SK-N-SH (cell line): Measurements from ENCODE around the gene ABLIM2. TPM values are rescaled to one million over a fixed set of nuclear protein-coding genes. Genes with fewer than 3 reads are reported as not detected.
A peak's percentile ranks its signal among the peaks of the same experiment; 100 is the strongest.

ENCODE experiments used
- CTCF ChIA-PET: fragments of 300-600, 350-600 bp; formaldehyde crosslinking; extraction: SDS; loops from one replicate; lab custom pipeline; 2021; lab: Yijun Ruan, JAX
- POLR2A ChIA-PET: fragments of 350-600 bp; sonication (Branson Sonifier 250); formaldehyde crosslinking; extraction: SDS; loops from one replicate; lab custom pipeline; 2020; ENCODE audit warnings: antibody characterized with exemption, inconsistent platforms; lab: Yijun Ruan, JAX
- DNase-seq: peaks from one replicate; pipeline ENCODE4 v3.0.0; 2012
- H2AFZ ChIP-seq: fragments of 200-600 bp; sonication (generic); 2 replicates; pipeline ENCODE4 v1.8.1; 2016; ENCODE audit warnings: antibody characterized with exemption, mild to moderate bottlenecking, low read depth
- H3F3A ChIP-seq: fragments of 200-600 bp; sonication (generic); replicated peaks from 2 replicates; pipeline ENCODE3; 2016; ENCODE audit warnings: antibody characterized with exemption, mild to moderate bottlenecking; ENCODE audit not compliant: insufficient read depth
- H3K27ac ChIP-seq, 2 experiments: fragments of 200-500 bp in 1 of 2; fragments of 200-600 bp in 1 of 2; sonication (Bioruptor generic) in 1 of 2; sonication (generic), shearing (Covaris generic) in 1 of 2; 2 replicates each; pipeline versions ENCODE4 v1.5.1 to v1.6.1; 2014 to 2016; ENCODE audit warnings: low read depth in 2 of 2, inconsistent platforms in 1 of 2, low read length in 1 of 2, mild to moderate bottlenecking in 1 of 2, mixed read lengths in 1 of 2
- H3K27me3 ChIP-seq: fragments of 200-600 bp; sonication (generic), shearing (Covaris generic); 2 replicates; pipeline ENCODE4 v1.6.1; 2016; ENCODE audit warnings: mixed run types; ENCODE audit not compliant: insufficient read depth
- H3K36me3 ChIP-seq, 2 experiments: fragments of 200-500 bp in 1 of 2; fragments of 200-600 bp in 1 of 2; sonication (Bioruptor generic) in 1 of 2; sonication (generic) in 1 of 2; replicated peaks in 1 of 2; 2 replicates each; pipeline versions ENCODE3 to v1.5.1; 2014 to 2016; ENCODE audit warnings: low read length in 1 of 2, mild to moderate bottlenecking in 1 of 2; ENCODE audit not compliant: insufficient read depth in 2 of 2, control insufficient read depth in 1 of 2
- H3K4me1 ChIP-seq, 2 experiments: fragments of 200-500 bp in 1 of 2; fragments of 200-600 bp in 1 of 2; sonication (Bioruptor generic) in 1 of 2; sonication (generic), shearing (Covaris generic) in 1 of 2; 2 replicates each; pipeline versions ENCODE4 v1.5.1 to v1.6.1; 2014 to 2016; ENCODE audit warnings: low read depth in 1 of 2, low read length in 1 of 2, mixed run types in 1 of 2; ENCODE audit not compliant: insufficient read depth in 2 of 2, control insufficient read depth in 1 of 2
- H3K4me2 ChIP-seq: fragments of 200-600 bp; sonication (generic), shearing (Covaris generic); 2 replicates; pipeline ENCODE4 v1.6.1; 2017; ENCODE audit warnings: mixed run types
- H3K4me3 ChIP-seq, 2 experiments: fragments of 200-500 bp in 1 of 2; fragments of 200-600 bp in 1 of 2; sonication (Bioruptor generic) in 1 of 2; sonication (generic), shearing (Covaris generic) in 1 of 2; 2 replicates each; pipeline versions ENCODE4 v1.5.1 to v1.8.1; 2014 to 2016; ENCODE audit warnings: low read depth in 2 of 2, inconsistent platforms in 1 of 2, low read length in 1 of 2, mild to moderate bottlenecking in 1 of 2, mixed read lengths in 1 of 2, moderate library complexity in 1 of 2
- H3K79me2 ChIP-seq: fragments of 200-600 bp; sonication (generic); 2 replicates; pipeline ENCODE4 v1.8.1; 2017; ENCODE audit warnings: mild to moderate bottlenecking; ENCODE audit not compliant: insufficient read depth
- H3K9ac ChIP-seq: fragments of 200-600 bp; sonication (generic); 2 replicates; pipeline ENCODE4 v1.6.1; 2017; ENCODE audit warnings: mixed run types
- H3K9me2 ChIP-seq: fragments of 200-600 bp; sonication (generic); 2 replicates; pipeline ENCODE4 v1.6.1; 2017; ENCODE audit warnings: mixed run types
- H3K9me3 ChIP-seq: fragments of 200-600 bp; sonication (generic); 2 replicates; pipeline ENCODE4 v1.6.1; 2017; ENCODE audit warnings: mixed run types, mild to moderate bottlenecking, moderate library complexity
- H4K20me1 ChIP-seq: fragments of 200-600 bp; sonication (generic); 2 replicates; pipeline ENCODE4 v1.6.1; 2017; ENCODE audit warnings: mild to moderate bottlenecking, mixed run types; ENCODE audit not compliant: insufficient read depth
- EP300 ChIP-seq, 2 experiments: IDR thresholded peaks; 2 replicates each; pipeline versions ENCODE4 v1.4.0 to v1.6.1; 2012; ENCODE audit warnings: borderline replicate concordance in 1 of 2, low read depth in 1 of 2, low read length in 1 of 2
- FOXJ3 ChIP-seq: sonication (generic); formaldehyde crosslinking; IDR thresholded peaks from 2 replicates; pipeline ENCODE4 v1.5.1; 2020; ENCODE audit warnings: mild to moderate bottlenecking, missing genetic modification reagents
- FOXM1 ChIP-seq: IDR thresholded peaks from 2 replicates; pipeline ENCODE4 v1.4.0; 2012; ENCODE audit warnings: low read depth, mild to moderate bottlenecking
- GATA2 ChIP-seq: sonication (generic); formaldehyde crosslinking; IDR thresholded peaks from 2 replicates; pipeline ENCODE4 v1.5.0; 2020; ENCODE audit warnings: mild to moderate bottlenecking, missing genetic modification reagents
- NRF1 ChIP-seq: IDR thresholded peaks from 2 replicates; pipeline ENCODE4 v1.6.1; 2012; ENCODE audit warnings: low read depth, mild to moderate bottlenecking, low read length
- POLR2AphosphoS5 ChIP-seq: IDR thresholded peaks from 2 replicates; pipeline ENCODE4 v1.6.1; 2012; ENCODE audit warnings: low read depth, low read length
- REST ChIP-seq: IDR thresholded peaks from 2 replicates; pipeline ENCODE4 v1.6.1; 2012; ENCODE audit warnings: mild to moderate bottlenecking, low read depth, low read length, moderate library complexity
- TCF12 ChIP-seq: IDR thresholded peaks from 2 replicates; pipeline ENCODE4 v1.4.0; 2012
- TEAD4 ChIP-seq: IDR thresholded peaks from 2 replicates; pipeline ENCODE4 v1.4.0; 2012; ENCODE audit warnings: mild to moderate bottlenecking, borderline replicate concordance; ENCODE audit not compliant: insufficient read depth
- USF1 ChIP-seq: IDR thresholded peaks from 2 replicates; pipeline ENCODE4 v1.4.0; 2012; ENCODE audit warnings: low read depth, borderline replicate concordance
- YY1 ChIP-seq: IDR thresholded peaks from 2 replicates; pipeline ENCODE4 v1.4.0; 2012; ENCODE audit warnings: low read depth, mild to moderate bottlenecking
- ZBTB33 ChIP-seq: IDR thresholded peaks from 2 replicates; pipeline ENCODE4 v1.4.0; 2012; ENCODE audit warnings: low read depth, borderline replicate concordance
- WGBS: methylation state at CpG from one replicate; pipeline ENCODE4 v1.1.6; 2017; ENCODE audit warnings: low lambda C conversion rate; 5-methylcytosine and 5-hydroxymethylcytosine counted together
- polyA plus RNA-seq, 3 experiments: library from polyadenylated mRNA; depleted of rRNA; stranded (reverse); fragments of >200 nt; gene quantifications; 2 replicates each; pipeline ENCODE4 v1.2.3, GENCODE V29; 2012

Gene ABLIM2
- polyA plus RNA-seq, 1 of the 3 experiments (the other 2 are of a cell fraction), result 0.53 TPM

- WGBS, result 84% methylated on average over 7 of the region's 7 CpGs
- Histone ChIP-seq H2AFZ (no peak overlapping the region), H3K79me2 (no peaks in the 10 kb centered on the region), H3F3A (no peaks in the 10 kb centered on the region), H3K27ac (no peak overlapping the region), H3K4me3 (no peak overlapping the region), H3K9ac (no peak overlapping the region), H3K4me2 (no peak overlapping the region), H4K20me1 (no peaks in the 10 kb centered on the region), H3K4me1 (peaks cover 0 to 34% of the 10 kb centered on the region in 2 experiments; a peak in 1 of 4 replicates), H3K9me2 (no peaks in the 10 kb centered on the region), H3K9me3 (no peaks in the 10 kb centered on the region), H3K27me3 (peaks cover 7% of the 10 kb centered on the region; the same call in 1 of the 2 replicates), H3K36me3 (no peaks in the 10 kb centered on the region)
- POLR2A ChIA-PET, result no interaction called here
- TF ChIP-seq USF1, result no peak
- TF ChIP-seq GATA2 (CRISPR knock-in tag), result no peak
- TF ChIP-seq ZBTB33, result no peak
- no peak for TF ChIP-seq NRF1
- CTCF ChIA-PET, result no interaction called here
- DNase-seq, result no peak
These were observed 117.4 kb downstream of the ABLIM2 start for GRCh38 chr4:8041172-8041571.

- Histone ChIP-seq H3K4me1 (peaks cover 0 to 36% of the 10 kb centered on the region in 2 experiments; a peak in 1 of 4 replicates), H3K9me2 (no peaks in the 10 kb centered on the region), H3K9ac (no peak overlapping the region), H4K20me1 (no peaks in the 10 kb centered on the region), H3K4me3 (no peak overlapping the region)
- DNase-seq, result no peak
- CTCF ChIA-PET, result no interaction called here
- POLR2A ChIA-PET, result no interaction called here
- TF ChIP-seq EP300 (IDR thresholded peaks at IDR 0.05; ENCODE audit: borderline replicate concordance in 1 of 2, low read depth in 1 of 2, low read length in 1 of 2) (no peak), REST (peak; percentile 86), NRF1 (no peak), FOXM1 (no peak), FOXJ3 (CRISPR knock-in tag) (no peak), YY1 (no peak), TCF12 (no peak), TEAD4 (no peak), POLR2AphosphoS5 (no peak)
- TF ChIP-seq, all 33 proteins: peak for 1
- Histone ChIP-seq H2AFZ (no peak overlapping the region), H3K36me3 (no peaks in the 10 kb centered on the region), H3F3A (no peaks in the 10 kb centered on the region), H3K27ac (no peak overlapping the region), H3K9me3 (no peaks in the 10 kb centered on the region), H3K4me2 (no peak overlapping the region), H3K27me3 (peaks cover 7% of the 10 kb centered on the region; the same call in 1 of the 2 replicates), H3K79me2 (no peaks in the 10 kb centered on the region)
- 48% methylated on average over 7 of the region's 7 CpGs for WGBS
These were observed 118.0 kb downstream of the ABLIM2 start for GRCh38 chr4:8040607-8041006.
